ENCODE data around the gene WDR70.

DNA sequence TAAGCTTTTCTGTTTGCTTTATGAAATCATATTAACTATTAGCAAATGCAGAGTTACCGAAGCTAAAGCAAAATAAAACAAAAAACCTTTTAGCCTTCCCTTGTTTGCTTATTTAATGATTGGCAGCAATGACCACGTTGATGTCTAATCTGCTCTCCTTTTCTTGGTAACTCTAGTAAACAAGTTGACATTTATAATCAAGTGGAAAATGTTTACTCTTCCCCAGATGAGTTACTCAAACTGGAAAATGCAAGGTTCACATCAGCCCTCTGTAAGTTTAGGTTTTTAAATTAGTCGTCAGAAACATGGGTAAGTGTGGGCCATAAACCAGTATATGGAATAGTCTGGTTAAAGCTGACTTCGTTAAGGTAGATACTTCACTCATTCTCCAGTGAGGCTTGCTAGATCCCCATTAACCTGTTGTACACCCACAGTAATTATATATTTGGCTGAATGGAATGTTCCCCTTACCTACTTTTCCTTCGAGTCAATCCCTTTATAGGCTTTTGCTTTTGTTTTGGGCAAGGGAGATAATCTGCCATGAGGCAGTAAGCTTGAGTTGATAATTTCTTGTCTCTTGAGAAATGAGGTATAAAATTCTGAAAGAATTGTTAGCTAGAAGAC is 359.9 kb downstream of the WDR70 start:
- TF ChIP-seq, protein P1, sequence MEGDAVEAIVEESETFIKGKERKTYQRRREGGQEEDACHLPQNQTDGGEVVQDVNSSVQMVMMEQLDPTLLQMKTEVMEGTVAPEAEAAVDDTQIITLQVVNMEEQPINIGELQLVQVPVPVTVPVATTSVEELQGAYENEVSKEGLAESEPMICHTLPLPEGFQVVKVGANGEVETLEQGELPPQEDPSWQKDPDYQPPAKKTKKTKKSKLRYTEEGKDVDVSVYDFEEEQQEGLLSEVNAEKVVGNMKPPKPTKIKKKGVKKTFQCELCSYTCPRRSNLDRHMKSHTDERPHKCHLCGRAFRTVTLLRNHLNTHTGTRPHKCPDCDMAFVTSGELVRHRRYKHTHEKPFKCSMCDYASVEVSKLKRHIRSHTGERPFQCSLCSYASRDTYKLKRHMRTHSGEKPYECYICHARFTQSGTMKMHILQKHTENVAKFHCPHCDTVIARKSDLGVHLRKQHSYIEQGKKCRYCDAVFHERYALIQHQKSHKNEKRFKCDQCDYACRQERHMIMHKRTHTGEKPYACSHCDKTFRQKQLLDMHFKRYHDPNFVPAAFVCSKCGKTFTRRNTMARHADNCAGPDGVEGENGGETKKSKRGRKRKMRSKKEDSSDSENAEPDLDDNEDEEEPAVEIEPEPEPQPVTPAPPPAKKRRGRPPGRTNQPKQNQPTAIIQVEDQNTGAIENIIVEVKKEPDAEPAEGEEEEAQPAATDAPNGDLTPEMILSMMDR (IDR thresholded peaks at IDR 0.05 in 2 of 3, conservative IDR thresholded peaks at IDR 0.05 in 1 of 3; ENCODE audit: control insufficient read depth in 2 of 3, extremely low read depth in 1 of 3, insufficient read depth in 1 of 3, low read depth in 3 of 3, low read length in 3 of 3), result no peak
- TF ChIP-seq HDGF (IDR thresholded peaks at IDR 0.05), result no peak
- TF ChIP-seq IKZF1 (conservative IDR thresholded peaks at IDR 0.05), result no peak
- no peak for TF ChIP-seq BHLHE40 (IDR thresholded peaks at IDR 0.05; ENCODE audit: borderline replicate concordance in 1 of 2, low read depth in 2 of 2, low read length in 1 of 2)
- TF ChIP-seq, protein P2, sequence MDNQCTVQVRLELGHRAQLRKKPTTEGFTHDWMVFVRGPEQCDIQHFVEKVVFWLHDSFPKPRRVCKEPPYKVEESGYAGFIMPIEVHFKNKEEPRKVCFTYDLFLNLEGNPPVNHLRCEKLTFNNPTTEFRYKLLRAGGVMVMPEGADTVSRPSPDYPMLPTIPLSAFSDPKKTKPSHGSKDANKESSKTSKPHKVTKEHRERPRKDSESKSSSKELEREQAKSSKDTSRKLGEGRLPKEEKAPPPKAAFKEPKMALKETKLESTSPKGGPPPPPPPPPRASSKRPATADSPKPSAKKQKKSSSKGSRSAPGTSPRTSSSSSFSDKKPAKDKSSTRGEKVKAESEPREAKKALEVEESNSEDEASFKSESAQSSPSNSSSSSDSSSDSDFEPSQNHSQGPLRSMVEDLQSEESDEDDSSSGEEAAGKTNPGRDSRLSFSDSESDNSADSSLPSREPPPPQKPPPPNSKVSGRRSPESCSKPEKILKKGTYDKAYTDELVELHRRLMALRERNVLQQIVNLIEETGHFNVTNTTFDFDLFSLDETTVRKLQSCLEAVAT (IDR thresholded peaks at IDR 0.05), result no peak
- TF ChIP-seq SP1 (IDR thresholded peaks at IDR 0.05; ENCODE audit: low read depth, low read length), result no peak
- no peak for TF ChIP-seq SMAD1 (IDR thresholded peaks at IDR 0.05; ENCODE audit: low read depth, partially characterized antibody)
- no peak for TF ChIP-seq CBFB (IDR thresholded peaks at IDR 0.05; ENCODE audit: low read depth)
- TF ChIP-seq SPI1 (IDR thresholded peaks at IDR 0.05; ENCODE audit: borderline replicate concordance, insufficient read depth, low read depth, low read length), result no peak

All from GM12878 (cell line).